Trophoblast cell (in vitro differentiated cells and primary cell): ENCODE measurements around the gene CHPT1.

Experiments used
- DNase-seq, 2 donors: peaks; one replicate each; pipeline ENCODE4 v3.0.0-alpha.2; 2016
- H2AFZ ChIP-seq: 2 replicates; pipeline ENCODE4 v1.6.1; 2013; ENCODE audit warnings: low read length, moderate library complexity, mild to moderate bottlenecking; ENCODE audit not compliant: insufficient read depth, poor library complexity
- H2AK5ac ChIP-seq: 2 replicates; pipeline ENCODE4 v1.6.1; 2013; ENCODE audit warnings: mild to moderate bottlenecking, low read length
- H2BK120ac ChIP-seq: 2 replicates; pipeline ENCODE4 v1.6.1; 2013; ENCODE audit warnings: low read length, mild to moderate bottlenecking, moderate library complexity; ENCODE audit not compliant: insufficient read depth, poor library complexity
- H2BK12ac ChIP-seq: 2 replicates; pipeline ENCODE4 v1.6.1; 2013; ENCODE audit warnings: mild to moderate bottlenecking, low read length, moderate library complexity
- H2BK5ac ChIP-seq: 2 replicates; pipeline ENCODE4 v1.6.1; 2013; ENCODE audit warnings: low read length, low read depth, moderate library complexity, mild to moderate bottlenecking; ENCODE audit not compliant: poor library complexity
- H3K14ac ChIP-seq: 2 replicates; pipeline ENCODE4 v1.6.1; 2013; ENCODE audit warnings: mild to moderate bottlenecking, low read length
- H3K18ac ChIP-seq: 2 replicates; pipeline ENCODE4 v1.6.1; 2013; ENCODE audit warnings: mild to moderate bottlenecking, low read length
- H3K23ac ChIP-seq: 2 replicates; pipeline ENCODE4 v1.6.1; 2013; ENCODE audit warnings: low read length
- H3K27ac ChIP-seq: 2 replicates; pipeline ENCODE4 v1.5.1; 2013; ENCODE audit warnings: low read depth, mild to moderate bottlenecking, inconsistent platforms, low read length, moderate library complexity
- H3K27me3 ChIP-seq: 2 replicates; pipeline ENCODE4 v1.6.1; 2013; ENCODE audit warnings: inconsistent platforms, mild to moderate bottlenecking, low read length, moderate library complexity; ENCODE audit not compliant: insufficient read depth
- H3K36me3 ChIP-seq, 2 experiments: 1 replicate in 1 of 2; 2 replicates in 1 of 2; pipeline ENCODE4 v1.6.1; 2013; ENCODE audit warnings: low read length in 2 of 2, mild to moderate bottlenecking in 2 of 2, moderate library complexity in 1 of 2; ENCODE audit not compliant: insufficient read depth in 2 of 2, control insufficient read depth in 1 of 2
- H3K4ac ChIP-seq: 2 replicates; pipeline ENCODE4 v1.6.1; 2013; ENCODE audit warnings: low read depth, mild to moderate bottlenecking, low read length, moderate library complexity
- H3K4me1 ChIP-seq, 2 experiments: 1 replicate in 1 of 2; 2 replicates in 1 of 2; pipeline ENCODE4 v1.6.1; 2013; ENCODE audit warnings: low read length in 2 of 2, mild to moderate bottlenecking in 2 of 2, moderate library complexity in 1 of 2; ENCODE audit not compliant: insufficient read depth in 2 of 2, control insufficient read depth in 1 of 2
- H3K4me2 ChIP-seq: 2 replicates; pipeline ENCODE4 v1.6.1; 2013; ENCODE audit warnings: inconsistent platforms, mild to moderate bottlenecking, low read length, moderate library complexity
- H3K4me3 ChIP-seq: 2 replicates; pipeline ENCODE4 v1.5.1; 2013; ENCODE audit warnings: mild to moderate bottlenecking, low read depth, low read length, inconsistent platforms
- H3K79me1 ChIP-seq: one replicate; pipeline ENCODE4 v1.6.1; 2013; ENCODE audit warnings: low read length
- H3K79me2 ChIP-seq: 2 replicates; pipeline ENCODE4 v1.6.1; 2013; ENCODE audit warnings: low read length, mild to moderate bottlenecking; ENCODE audit not compliant: control insufficient read depth, insufficient read depth, poor library complexity
- H3K9ac ChIP-seq: 2 replicates; pipeline ENCODE4 v1.6.1; 2013; ENCODE audit warnings: mild to moderate bottlenecking, low read length
- H3K9me3 ChIP-seq: 2 replicates; pipeline ENCODE4 v1.6.1; 2013; ENCODE audit warnings: low read depth, mild to moderate bottlenecking, control low read depth, inconsistent platforms, low read length; ENCODE audit not compliant: insufficient read depth
- H4K12ac ChIP-seq: 2 replicates; pipeline ENCODE4 v1.6.1; 2013; ENCODE audit warnings: low read depth, mild to moderate bottlenecking, low read length, moderate library complexity
- H4K8ac ChIP-seq: 2 replicates; pipeline ENCODE4 v1.6.1; 2013; ENCODE audit warnings: low read depth, mild to moderate bottlenecking, low read length, moderate library complexity
- H4K91ac ChIP-seq: one replicate; pipeline ENCODE4 v1.6.1; 2013; ENCODE audit warnings: low read depth, mild to moderate bottlenecking, low read length, moderate library complexity
- WGBS: extraction: QIAGEN DNeasy Blood & Tissue Kit; methylation state at CpG from one replicate; pipeline ENCODE4 v1.1.7; 2013; ENCODE audit warnings: missing lambda C conversion rate; ENCODE audit not compliant: insufficient read length, insufficient coverage; ENCODE audit errors: extremely low coverage; 5-methylcytosine and 5-hydroxymethylcytosine counted together

The CHPT1 gene

DNA sequence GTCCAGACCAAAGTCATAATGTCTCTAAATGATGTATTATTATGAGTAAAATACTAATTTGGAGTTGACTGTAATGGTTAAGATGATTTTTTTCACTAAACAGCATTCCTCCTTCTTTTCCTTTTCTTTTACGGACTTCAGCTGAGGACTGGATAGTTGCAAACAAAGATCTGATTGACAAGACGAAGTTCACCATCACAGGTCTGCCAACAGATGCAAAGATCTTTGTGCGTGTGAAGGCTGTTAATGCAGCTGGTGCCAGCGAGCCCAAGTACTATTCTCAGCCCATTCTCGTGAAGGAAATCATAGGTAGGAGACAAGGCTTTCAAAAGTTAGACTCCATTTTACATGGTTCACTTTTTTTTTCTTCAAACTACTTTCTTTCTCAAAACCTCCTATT lies 29.8 kb upstream of the CHPT1 start:
- no peak overlapping the region for H2BK5ac ChIP-seq

DNA sequence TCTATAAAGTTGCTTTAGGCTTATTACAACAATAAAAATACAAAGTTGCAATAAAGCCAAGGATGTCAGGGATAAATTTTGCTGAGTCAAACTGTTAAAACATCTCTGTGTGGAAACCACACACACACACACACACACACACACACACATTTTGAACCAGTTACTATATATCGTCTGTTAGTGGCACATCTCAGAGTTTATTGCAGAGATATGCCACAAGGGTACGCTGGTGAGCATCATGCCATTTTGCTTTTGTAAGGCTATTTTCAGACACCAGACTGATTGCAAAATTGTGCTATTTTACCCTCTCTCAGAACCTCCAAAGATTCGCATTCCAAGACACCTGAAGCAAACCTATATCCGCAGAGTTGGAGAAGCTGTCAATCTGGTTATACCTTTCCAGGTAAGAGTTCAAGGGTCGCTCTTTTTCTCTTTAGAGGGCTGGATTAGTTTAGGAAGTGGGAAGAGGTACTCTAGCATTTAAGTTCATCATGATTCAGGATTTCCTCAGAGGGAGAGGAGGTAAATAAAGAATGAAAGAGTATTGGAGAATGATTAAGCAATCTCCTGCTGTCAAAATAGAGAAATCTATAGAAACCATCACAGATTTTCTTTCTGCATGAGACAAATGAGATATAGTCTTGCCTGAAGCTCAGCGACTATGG lies 27.3 kb upstream of the CHPT1 start:
- Histone ChIP-seq H3K4ac (no peak overlapping the region), H3K23ac (no peak overlapping the region), H3K4me2 (no peak overlapping the region), H3K79me1 (no peaks in the 10 kb centered on the region), H2AK5ac (no peak overlapping the region), H2BK5ac (no peak overlapping the region), H3K14ac (no peak overlapping the region), H3K27ac (no peak overlapping the region), H3K27me3 (no peaks in the 10 kb centered on the region), H3K79me2 (no peaks in the 10 kb centered on the region), H3K4me1 (no peaks in the 10 kb centered on the region), H3K9me3 (no peaks in the 10 kb centered on the region), H2BK120ac (no peak overlapping the region), H3K18ac (no peak overlapping the region), H2BK12ac (no peak overlapping the region), H4K8ac (no peak overlapping the region), H2AFZ (no peak overlapping the region), H3K4me3 (no peak overlapping the region), H3K9ac (no peak overlapping the region), H3K36me3 (no peaks in the 10 kb centered on the region), H4K12ac (no peak overlapping the region), H4K91ac (no peak overlapping the region)
- DNase-seq: peak; percentile 36 to 73
- no CpG with 5 or more reads among the region's 6 CpGs for WGBS

More for the DNA sequence above, 29.8 kb upstream of the CHPT1 start:
- Histone ChIP-seq H3K23ac (no peak overlapping the region), H3K4me2 (no peak overlapping the region), H3K79me1 (no peaks in the 10 kb centered on the region), H2AK5ac (no peak overlapping the region), H3K14ac (no peak overlapping the region), H3K79me2 (no peaks in the 10 kb centered on the region), H2AFZ (no peak overlapping the region), H2BK120ac (no peak overlapping the region), H4K91ac (no peak overlapping the region), H2BK12ac (no peak overlapping the region), H3K36me3 (no peaks in the 10 kb centered on the region), H3K9me3 (no peaks in the 10 kb centered on the region), H4K12ac (no peak overlapping the region), H4K8ac (no peak overlapping the region), H3K27me3 (no peaks in the 10 kb centered on the region), H3K27ac (no peak overlapping the region), H3K18ac (no peak overlapping the region), H3K9ac (no peak overlapping the region), H3K4me3 (no peak overlapping the region), H3K4ac (no peak overlapping the region), H3K4me1 (no peaks in the 10 kb centered on the region)
- WGBS: no CpG with 5 or more reads among the region's 5 CpGs
- no peak for DNase-seq

DNA sequence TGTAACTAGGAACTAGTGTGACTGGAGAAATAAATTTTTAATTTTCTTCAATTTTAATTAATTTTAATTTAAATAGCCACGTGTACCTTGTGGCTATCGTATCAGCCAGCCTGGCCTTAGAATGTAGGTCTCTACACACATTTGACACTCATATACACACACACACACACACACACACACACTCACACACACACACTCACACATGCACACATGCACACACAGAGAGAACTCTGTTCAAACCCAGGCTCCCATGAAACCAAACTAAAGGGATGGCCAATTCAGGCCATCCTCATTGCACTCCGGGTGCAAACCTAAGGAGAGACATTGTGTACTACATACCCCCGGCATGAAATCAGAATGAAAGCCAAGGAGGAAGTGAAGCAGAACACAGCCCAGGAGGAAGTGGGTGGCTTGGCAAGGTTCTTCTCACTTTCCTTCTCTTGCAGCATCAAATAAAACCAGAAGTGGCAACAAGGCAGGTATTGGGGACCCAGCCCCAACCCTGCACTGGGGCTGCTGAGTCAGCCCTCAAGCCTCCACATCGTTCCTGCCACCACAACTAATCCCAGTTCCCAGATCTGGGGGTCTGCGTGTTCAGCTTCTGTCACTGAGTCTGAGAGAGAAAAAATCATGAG lies 26.2 kb upstream of the CHPT1 start:
- Histone ChIP-seq H3K4me3 (no peak overlapping the region), H2AFZ (no peak overlapping the region), H3K79me1 (no peaks in the 10 kb centered on the region), H2AK5ac (no peak overlapping the region), H3K4me2 (no peak overlapping the region), H3K14ac (no peak overlapping the region), H3K4ac (no peak overlapping the region), H3K36me3 (no peaks in the 10 kb centered on the region), H4K8ac (no peak overlapping the region), H4K91ac (no peak overlapping the region), H3K23ac (no peak overlapping the region), H2BK120ac (no peak overlapping the region), H3K27me3 (no peaks in the 10 kb centered on the region), H3K79me2 (no peaks in the 10 kb centered on the region), H3K27ac (no peak overlapping the region), H2BK5ac (no peak overlapping the region), H4K12ac (no peak overlapping the region), H3K18ac (no peak overlapping the region), H3K9me3 (no peaks in the 10 kb centered on the region), H3K4me1 (no peaks in the 10 kb centered on the region), H2BK12ac (no peak overlapping the region), H3K9ac (no peak overlapping the region)
- WGBS: no CpG with 5 or more reads among the region's 6 CpGs
- no peak for DNase-seq

DNA sequence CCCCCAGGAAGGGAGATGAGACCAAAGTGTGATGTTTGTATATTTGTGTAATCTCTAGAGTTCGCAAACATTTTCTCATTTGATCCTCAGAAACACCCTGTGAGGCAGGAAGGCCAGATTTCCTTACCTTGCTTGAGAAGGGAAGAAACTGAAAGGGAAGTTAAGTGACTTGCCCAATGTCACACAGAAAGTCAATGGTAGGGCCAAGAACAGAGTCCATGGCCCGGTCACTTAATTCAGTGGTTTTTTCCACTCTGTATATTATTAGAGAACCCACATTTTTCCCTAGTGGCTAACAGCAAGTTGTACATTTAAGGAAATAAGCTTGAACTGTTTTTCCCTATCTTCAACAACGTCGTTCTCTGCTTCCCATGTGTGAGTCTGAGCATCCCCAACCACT lies 25.6 kb upstream of the CHPT1 start:
- no peak overlapping the region for H3K4me3 ChIP-seq
- H3K79me1 ChIP-seq: no peaks in the 10 kb centered on the region
- H3K23ac ChIP-seq: no peak overlapping the region
- no peak overlapping the region for H4K91ac ChIP-seq
- H2BK5ac ChIP-seq: no peak overlapping the region
- no peak overlapping the region for H3K27ac ChIP-seq
- no peak overlapping the region for H3K18ac ChIP-seq
- H2AK5ac ChIP-seq: no peak overlapping the region
- no peaks in the 10 kb centered on the region for H3K27me3 ChIP-seq
- no peak for DNase-seq
- H3K9ac ChIP-seq: no peak overlapping the region
- no peak overlapping the region for H3K4me2 ChIP-seq
- no peaks in the 10 kb centered on the region for H3K36me3 ChIP-seq
- H2AFZ ChIP-seq: no peak overlapping the region
- no peak overlapping the region for H2BK120ac ChIP-seq
- H3K9me3 ChIP-seq: no peaks in the 10 kb centered on the region
- H3K14ac ChIP-seq: no peak overlapping the region
- H3K79me2 ChIP-seq: no peaks in the 10 kb centered on the region
- WGBS: no CpG with 5 or more reads among the region's 4 CpGs
- no peak overlapping the region for H3K4ac ChIP-seq
- H4K8ac ChIP-seq: no peak overlapping the region
- H2BK12ac ChIP-seq: no peak overlapping the region
- no peak overlapping the region for H4K12ac ChIP-seq
- no peaks in the 10 kb centered on the region for H3K4me1 ChIP-seq
